NCI-H1436 treated with DMSO at 0.1 percent for 48 hours (cell line): Measurements from ENCODE around the gene RBM33.

Source experiments
- DNase-seq: peaks from one replicate; lab custom pipeline; 2025; lab: John Stamatoyannopoulos, UW

The RBM33 gene

DNA sequence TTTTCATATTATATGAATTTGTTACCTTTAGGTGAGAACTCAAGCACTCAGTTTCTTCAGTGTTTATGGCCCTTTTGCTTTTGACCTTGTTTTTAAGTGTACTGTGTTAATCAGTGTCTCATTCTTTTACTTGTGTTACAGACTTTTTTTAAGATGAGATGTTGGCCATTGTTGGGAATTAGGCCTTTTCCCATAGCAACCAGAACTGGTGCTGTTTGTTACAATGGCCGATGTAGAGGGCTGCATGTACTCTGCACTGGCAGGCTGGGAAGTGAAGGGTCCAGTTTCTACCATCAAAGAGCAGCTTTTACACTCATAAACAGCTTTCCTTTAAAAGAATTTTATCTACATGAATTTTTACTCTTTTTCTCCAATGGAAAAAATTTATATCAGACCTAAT is 102.7 kb downstream of the RBM33 start:
- no peak for DNase-seq

GRCh38 chr7:155749578-155749977 is 105.1 kb downstream of the RBM33 start:
- DNase-seq, result no peak

DNA sequence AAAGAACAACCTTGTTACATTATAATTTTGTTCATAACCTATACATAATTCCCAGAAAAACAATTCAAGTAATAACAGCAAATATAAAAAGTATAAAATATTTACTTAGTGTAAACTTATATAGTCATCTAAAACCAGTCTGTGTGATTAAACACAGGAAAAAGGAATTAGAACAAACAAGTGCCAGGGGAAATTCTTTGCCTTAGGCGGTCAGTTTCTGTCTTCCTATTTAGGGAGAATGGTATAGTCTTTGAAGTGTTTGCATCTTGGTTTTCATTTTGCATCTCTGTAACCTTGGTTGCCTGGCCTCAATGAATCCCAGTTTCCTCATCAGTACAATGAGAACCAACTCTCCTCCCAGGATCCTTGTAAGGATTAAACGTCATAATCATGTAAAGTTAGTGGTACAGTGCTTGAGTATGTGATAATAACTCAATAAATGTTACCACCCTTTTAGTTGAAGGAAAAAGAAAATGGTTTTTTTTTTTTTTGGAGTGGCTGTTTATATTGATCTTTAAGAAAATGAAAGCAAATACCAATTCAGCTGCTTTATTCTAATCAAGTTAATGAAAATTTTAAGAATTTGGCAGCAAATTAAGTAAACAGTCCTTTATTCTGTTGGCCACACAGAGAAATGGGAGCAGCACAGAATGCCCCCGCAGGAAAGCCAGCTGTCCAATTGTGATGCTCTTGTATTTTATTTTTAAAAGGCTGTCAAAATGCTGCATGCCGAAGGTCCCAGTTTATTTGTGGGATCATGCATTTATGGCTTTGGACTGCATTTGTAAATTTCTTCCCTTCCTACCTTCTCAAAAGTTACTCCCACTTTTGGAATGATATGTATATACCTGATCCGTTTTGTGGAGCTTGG is 106.0 kb downstream of the RBM33 start:
- no peak for DNase-seq

GRCh38 chr7:155751409-155751808 is 106.9 kb downstream of the RBM33 start:
- no peak for DNase-seq

GRCh38 chr7:155752756-155753445 is 108.4 kb downstream of the RBM33 start:
- DNase-seq, result no peak

DNA sequence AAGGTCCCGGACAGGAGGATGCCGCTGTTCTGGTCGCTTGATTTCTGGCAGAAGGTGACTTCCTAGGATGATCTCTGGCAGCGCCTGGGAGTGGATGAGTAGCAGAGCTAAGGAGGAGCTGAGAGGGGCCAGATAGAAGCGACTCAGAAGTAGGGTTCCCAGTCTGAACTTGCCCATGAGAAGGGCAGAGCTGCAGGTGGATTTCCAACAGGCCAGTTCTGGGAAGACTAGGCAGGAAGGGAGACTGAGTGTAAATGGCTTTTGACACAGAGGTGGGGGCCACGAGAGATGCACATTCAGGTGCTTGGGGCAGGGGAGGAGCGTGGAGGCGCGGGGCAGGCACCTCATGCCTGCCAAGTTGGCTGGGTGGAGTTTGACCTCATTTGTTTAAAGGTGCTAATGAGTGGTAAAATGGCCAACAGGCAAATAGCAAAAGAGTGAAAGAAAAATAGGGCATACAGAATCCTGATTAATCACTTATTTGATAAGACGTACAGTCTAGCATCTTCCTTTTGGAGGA is 109.0 kb downstream of the RBM33 start:
- DNase-seq, result no peak

DNA sequence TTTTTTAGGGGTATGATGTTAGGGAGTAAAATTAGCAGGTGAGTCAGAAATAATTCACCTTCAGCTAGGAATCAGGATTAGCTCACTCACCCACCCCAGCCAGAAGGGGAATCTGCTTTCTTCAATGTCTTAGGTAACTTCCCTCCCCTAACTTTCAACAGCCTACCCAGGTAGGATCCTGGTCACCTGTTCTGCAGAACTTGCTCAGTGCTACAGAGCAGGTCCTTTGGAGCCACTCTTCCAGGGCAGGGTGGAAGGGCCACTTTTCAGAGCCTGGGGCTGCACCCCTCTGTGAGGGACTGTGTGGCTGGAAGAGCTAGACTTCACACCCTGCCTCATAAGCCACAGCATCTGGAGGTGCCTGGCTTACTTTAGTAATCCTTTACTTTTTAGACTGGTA is 109.7 kb downstream of the RBM33 start:
- DNase-seq, result no peak

- no peak for DNase-seq
These were observed 110.6 kb downstream of the RBM33 start for GRCh38 chr7:155755026-155755425.

- DNase-seq, result no peak
These were observed 111.9 kb downstream of the RBM33 start for GRCh38 chr7:155756322-155756721.

- DNase-seq, result no peak
These were observed 113.9 kb downstream of the RBM33 start for GRCh38 chr7:155758348-155758747.

DNA sequence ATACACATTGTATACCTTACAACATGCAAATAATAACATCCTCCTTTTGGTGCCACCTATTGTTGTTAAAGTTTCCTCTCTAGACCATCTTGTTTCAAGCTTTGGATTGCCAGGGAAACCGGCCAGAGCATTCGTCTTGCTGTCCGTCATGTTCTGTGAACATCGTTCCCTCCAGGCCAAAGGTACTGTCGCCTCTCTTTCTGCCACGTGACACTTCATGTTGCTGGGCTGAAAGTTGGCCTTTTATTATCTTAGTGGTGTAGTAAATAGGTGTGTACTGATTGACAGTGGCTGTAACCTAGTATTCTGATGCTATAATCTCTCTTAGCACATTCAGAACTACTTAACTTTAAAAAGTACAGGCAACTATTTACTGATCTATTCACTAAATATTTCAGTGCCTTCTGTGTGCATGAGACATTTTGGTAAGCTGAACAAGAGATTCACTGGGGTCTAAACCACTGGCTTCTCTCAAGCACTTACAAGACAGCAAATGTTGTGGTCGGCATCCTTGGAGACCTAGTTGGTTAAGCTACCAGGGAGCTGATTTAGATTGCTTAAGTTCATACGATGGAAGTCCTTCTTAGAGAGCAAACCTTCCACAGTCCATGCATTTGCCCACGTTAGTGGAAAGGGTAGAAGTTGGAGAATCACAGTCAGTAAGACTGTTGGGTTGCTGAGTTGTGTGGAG is 115.4 kb downstream of the RBM33 start:
- DNase-seq, result no peak

GRCh38 chr7:155761162-155761561 is 116.7 kb downstream of the RBM33 start:
- DNase-seq, result no peak

DNA sequence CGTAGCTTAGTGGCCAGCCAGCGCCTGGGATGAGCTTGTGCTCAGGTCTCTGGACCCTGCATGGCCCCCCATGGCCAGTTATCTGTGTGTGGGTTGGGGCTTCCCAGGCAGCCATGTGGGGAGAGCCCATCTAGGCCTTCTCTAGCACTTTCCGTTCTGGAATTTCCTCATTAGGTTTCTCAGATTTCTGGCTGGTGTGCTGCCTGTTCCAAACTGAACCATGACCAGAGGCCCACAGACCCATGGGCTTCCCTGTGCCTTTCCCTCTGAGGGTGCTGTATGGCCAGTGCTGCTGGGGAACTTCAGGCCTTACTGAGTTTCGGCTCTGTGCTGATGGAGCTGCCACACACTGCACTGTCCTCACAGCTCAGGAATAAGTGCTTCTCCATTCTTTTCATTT is 117.6 kb downstream of the RBM33 start:
- no peak for DNase-seq

DNA sequence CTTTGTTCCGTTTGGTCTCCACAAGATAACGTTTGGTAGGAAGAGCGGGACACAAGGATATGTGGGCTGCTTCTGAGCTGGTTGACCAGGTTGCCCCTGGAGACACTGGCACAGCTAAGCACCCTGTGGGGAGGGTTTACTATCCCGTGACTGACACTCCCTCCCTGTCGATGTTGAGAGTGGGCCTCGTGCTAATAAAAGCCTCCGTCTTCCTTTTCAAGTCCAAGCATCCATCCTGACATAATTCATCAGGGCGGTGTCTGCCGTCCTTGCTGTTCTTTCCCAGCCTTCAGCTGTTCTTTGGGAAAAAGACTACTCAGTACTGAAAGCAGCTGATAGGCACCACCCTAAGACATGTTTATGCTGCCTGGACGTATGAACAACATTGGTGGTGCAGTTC is 118.2 kb downstream of the RBM33 start:
- no peak for DNase-seq

- no peak for DNase-seq
These were observed 118.7 kb downstream of the RBM33 start for GRCh38 chr7:155763122-155763521.

- no peak for DNase-seq
These were observed 119.4 kb downstream of the RBM33 start for GRCh38 chr7:155763691-155764437.

GRCh38 chr7:155764438-155764793 is 120.0 kb downstream of the RBM33 start:
- DNase-seq, result peak; percentile 36

DNA sequence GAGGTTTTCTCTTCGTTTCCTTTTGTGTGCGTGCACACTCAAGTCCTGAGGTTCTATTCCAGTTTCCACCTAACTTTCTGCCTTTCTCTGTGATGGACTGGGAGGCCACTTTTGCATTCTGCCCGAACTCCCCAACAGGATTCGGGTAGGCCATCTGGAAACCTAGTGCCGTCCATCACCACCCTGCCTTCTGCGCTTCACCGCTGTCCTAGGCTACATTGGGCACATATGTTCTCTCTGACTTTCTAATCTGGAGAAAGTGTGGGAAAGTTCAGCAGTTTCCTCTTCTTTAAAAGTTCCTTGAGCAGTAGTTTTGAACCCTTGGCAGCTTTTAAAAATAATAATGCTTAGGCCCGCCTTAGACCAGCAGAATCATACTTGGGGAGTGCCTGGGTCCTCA is 121.0 kb downstream of the RBM33 start:
- DNase-seq, result no peak

- DNase-seq, result no peak
These were observed 121.9 kb downstream of the RBM33 start for GRCh38 chr7:155766386-155766785.

- no peak for DNase-seq
These were observed 122.8 kb downstream of the RBM33 start for GRCh38 chr7:155766966-155767916.

GRCh38 chr7:155769701-155770100 is 125.2 kb downstream of the RBM33 start:
- no peak for DNase-seq
